GM12872 (cell line): Measurements from ENCODE around the gene ACSL1.

ENCODE experiments used
- TF ChIP-seq, protein P1 (sequence below): IDR thresholded peaks from 3 replicates; pipeline ENCODE4 v1.5.1; 2011; ENCODE audit warnings: low read depth, mild to moderate bottlenecking, low read length, moderate library complexity; ENCODE audit not compliant: insufficient read depth

Gene ACSL1

DNA sequence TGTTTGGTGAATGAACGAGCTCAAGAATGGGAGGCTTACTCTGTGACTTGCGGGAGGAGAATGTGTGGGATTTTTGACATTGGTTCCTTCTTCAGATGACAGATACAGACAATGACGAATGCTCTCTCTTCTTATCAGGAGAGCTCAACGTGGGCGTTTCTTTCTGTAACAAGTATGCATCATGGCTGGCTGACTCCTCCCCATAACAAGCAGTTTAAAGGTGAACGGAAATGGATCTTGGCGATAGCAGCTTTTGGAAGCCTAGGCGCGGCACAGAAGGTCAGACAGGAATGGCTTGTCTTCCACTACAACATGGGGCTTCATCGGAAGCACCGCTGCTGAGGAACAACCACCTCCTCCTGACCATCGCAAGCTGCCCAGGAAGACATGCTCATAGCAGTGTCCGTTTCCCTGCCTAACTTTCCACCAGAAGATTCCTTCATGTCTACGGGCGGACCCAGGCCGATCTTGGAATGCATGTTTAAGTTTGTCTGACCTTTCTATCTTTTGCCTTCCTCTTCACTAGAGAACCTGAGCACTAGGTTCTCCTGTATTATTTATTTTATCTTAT lies 18.3 kb upstream of the ACSL1 start:
- TF ChIP-seq, protein P1, sequence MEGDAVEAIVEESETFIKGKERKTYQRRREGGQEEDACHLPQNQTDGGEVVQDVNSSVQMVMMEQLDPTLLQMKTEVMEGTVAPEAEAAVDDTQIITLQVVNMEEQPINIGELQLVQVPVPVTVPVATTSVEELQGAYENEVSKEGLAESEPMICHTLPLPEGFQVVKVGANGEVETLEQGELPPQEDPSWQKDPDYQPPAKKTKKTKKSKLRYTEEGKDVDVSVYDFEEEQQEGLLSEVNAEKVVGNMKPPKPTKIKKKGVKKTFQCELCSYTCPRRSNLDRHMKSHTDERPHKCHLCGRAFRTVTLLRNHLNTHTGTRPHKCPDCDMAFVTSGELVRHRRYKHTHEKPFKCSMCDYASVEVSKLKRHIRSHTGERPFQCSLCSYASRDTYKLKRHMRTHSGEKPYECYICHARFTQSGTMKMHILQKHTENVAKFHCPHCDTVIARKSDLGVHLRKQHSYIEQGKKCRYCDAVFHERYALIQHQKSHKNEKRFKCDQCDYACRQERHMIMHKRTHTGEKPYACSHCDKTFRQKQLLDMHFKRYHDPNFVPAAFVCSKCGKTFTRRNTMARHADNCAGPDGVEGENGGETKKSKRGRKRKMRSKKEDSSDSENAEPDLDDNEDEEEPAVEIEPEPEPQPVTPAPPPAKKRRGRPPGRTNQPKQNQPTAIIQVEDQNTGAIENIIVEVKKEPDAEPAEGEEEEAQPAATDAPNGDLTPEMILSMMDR = no peak

DNA sequence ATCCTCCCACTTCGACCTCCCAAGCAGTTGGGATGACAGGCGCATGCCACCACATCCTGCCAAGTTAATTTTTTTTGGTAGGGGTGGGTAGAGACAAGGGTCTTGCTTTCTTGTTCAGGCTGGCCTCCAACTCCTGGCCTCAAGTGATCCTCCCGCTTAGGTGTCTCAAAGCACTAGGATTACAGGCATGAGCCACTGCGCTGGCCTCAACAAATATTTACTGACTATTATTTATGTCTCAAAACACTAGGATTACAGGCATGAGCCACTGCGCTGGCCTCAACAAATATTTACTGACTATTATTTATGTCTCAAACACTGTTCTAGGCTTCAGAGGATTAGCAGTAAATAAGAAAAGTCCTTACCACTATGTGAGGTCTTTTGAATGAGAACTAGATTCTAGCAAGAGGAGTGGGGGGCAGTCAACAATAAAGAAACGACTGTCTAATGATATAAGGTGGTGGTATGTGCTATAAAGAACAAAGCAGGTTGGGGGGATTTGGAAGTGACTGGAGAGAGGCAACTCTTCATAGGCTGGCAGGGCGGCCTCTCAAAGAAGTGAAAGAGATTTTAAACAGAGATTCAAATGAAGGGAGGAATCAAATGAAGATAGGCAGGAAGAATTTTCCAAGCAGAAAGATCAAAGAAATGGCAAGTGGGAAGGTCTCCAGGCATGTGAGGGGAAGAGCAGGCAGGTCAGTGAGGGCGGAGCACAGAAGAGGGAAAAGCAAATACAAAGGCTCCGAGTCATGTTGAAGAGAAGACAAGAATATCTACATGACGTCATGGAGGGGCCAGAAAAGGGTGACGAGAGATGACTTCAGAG lies 12.7 kb upstream of the ACSL1 start:
- TF ChIP-seq, protein P1 = no peak

DNA sequence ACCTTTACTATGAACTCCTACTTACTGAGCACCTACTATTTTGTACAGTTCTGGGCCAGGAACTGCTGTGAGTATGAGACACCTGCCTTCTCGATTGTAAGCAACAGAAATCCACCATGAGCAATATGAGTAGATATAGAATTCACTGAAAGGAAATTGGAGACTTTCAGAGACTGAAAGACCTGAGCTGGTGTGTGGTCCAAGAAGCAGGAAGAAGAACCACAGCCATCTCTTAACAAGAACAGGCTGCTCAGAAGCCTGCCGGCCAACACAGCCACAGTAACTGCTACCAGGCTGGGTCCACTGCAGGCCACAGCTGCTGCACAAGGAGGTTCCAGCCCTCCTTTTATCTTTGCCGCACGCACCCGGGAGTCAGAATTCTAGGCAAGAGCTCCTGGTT lies 10.8 kb upstream of the ACSL1 start:
- TF ChIP-seq, protein P1 = no peak

DNA sequence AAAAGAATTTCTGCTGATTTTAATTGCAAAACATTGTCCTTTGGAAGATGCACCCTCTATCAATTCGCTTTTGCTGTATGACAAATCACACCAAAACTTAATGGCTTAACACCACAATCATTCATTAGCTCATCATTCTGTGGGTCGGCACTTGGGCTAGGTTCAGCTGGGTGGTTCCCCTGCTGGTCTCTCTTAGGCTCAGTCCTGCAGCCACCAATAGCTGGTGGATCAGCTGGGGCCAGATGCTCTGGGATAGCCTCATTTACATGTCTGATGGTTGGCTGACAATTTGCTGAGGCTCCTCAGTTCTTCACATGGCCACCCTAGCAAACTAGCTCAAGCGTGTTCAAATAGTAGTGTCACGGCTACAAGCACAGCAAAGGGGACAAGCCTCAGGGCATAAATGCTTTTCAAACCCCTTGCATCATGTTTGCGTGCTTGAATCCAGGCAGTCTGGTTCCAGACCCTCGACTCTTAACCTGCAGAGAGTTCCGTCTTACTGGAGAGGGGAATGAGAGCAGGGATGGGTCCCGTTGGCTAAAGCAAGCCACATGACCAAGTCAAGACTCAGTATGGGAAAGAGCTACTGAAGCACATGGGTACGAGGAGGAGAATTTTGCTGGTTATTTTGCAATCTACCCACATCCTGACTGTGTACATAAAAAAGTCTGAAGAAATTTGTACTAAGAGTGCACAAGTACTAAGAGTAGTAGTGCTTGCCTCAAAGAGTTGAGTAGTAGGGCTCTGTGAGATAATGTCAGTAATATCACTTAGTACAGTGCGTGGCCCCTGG lies 7.5 kb upstream of the ACSL1 start:
- TF ChIP-seq, protein P1 = no peak

DNA sequence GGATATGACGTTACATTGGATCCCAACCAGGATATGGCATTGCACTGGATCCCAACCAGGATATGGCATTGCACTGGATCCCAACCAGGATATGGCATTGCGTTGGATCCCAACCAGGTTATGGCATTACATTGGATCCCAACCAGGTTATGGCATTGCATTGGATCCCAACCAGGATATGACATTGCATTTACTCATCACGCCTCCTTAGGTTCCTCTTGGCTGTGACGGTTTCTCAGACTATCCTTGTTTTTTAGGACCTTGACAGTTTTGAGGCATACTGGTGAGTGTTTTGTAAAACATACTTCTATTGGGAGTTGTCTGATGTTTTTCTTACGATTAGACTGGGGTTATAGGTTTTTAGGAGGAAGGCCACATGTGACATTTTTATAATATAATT lies 5.4 kb upstream of the ACSL1 start:
- TF ChIP-seq, protein P1 = no peak

DNA sequence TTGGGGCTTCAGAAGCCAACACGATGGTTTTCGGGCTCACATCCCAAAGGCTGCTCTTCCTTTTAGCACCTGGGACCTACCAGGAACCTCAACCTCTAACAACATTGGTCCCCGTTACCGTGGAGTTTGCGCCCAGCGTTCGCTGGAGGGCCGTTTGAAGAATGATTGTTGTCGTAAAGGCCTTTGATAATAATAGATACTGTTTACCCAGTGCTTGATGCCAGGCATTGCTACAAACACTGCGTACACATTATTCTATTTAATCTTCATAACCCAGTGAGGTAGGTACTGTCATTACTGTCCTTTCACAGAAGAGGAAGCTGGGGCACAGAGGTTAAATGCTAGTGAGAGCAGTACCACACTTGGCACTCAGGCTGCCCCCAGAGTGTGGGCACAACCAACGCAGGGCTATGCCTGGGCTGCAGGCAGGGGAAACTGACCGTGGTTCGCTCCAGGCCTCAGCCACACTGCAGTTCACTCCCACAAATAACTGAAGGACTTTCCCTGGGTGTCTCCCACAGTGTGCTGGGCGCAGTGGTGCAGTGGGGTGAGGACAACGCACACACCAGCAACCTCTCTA lies 1.0 kb upstream of the ACSL1 start:
- TF ChIP-seq, protein P1 = no peak
